NCI-H1417 treated with DMSO at 0.1 percent for 48 hours (cell line): ENCODE data around the gene PADI2.

ENCODE experiments used
- DNase-seq: peaks from one replicate; lab custom pipeline; 2025; lab: John Stamatoyannopoulos, UW

PADI2 gene

GRCh38 chr1:17018849-17019248, 100.4 kb downstream of the PADI2 start:
- no peak for DNase-seq

GRCh38 chr1:17017435-17017834, 101.8 kb downstream of the PADI2 start:
- no peak for DNase-seq
